Neural crest cell (in vitro differentiated cells): ENCODE measurements around the gene CILP2. TPM values are rescaled to one million over a fixed set of nuclear protein-coding genes. Genes with fewer than 3 reads are reported as not detected.
A peak's percentile ranks its signal among the peaks of the same experiment; 100 is the strongest.

Experiments
- DNase-seq: peaks from one replicate; pipeline ENCODE4 v3.0.0; 2021; ENCODE audit warnings: low read depth, mixed read lengths, low spot score
- H3K27ac Mint-ChIP-seq: one replicate; pipeline ENCODE4 v1.8.0; 2021; ENCODE audit warnings: mild to moderate bottlenecking, mixed read lengths; ENCODE audit not compliant: unreplicated experiment
- H3K27me3 Mint-ChIP-seq: 2 replicates; pipeline ENCODE4 v1.8.0; 2021; ENCODE audit warnings: low read depth, mild to moderate bottlenecking, mixed read lengths
- H3K36me3 Mint-ChIP-seq: 2 replicates; pipeline ENCODE4 v1.8.0; 2021; ENCODE audit warnings: low read depth, mild to moderate bottlenecking, mixed read lengths
- H3K4me1 Mint-ChIP-seq: 2 replicates; pipeline ENCODE4 v1.8.0; 2021; ENCODE audit warnings: mixed read lengths
- H3K4me3 Mint-ChIP-seq: one replicate; pipeline ENCODE4 v1.8.0; 2021; ENCODE audit warnings: mild to moderate bottlenecking, mixed read lengths
- H3K9me3 Mint-ChIP-seq: 2 replicates; pipeline ENCODE4 v1.8.0; 2021; ENCODE audit warnings: mixed read lengths
- total RNA-seq: library from RNA; stranded (reverse); gene quantifications from 2 replicates; pipeline ENCODE4 v1.2.1, GENCODE V29; 2021
- TF ChIP-seq, protein P1 (sequence below): fragments of 200-600 bp; sonication (generic); conservative IDR thresholded peaks from 2 replicates; pipeline ENCODE4 v1.5.0; 2021; ENCODE audit warnings: antibody characterized with exemption, mild to moderate bottlenecking

CILP2 gene
- total RNA-seq, 1 donor from 2014 or later, result 2.7 TPM

DNA sequence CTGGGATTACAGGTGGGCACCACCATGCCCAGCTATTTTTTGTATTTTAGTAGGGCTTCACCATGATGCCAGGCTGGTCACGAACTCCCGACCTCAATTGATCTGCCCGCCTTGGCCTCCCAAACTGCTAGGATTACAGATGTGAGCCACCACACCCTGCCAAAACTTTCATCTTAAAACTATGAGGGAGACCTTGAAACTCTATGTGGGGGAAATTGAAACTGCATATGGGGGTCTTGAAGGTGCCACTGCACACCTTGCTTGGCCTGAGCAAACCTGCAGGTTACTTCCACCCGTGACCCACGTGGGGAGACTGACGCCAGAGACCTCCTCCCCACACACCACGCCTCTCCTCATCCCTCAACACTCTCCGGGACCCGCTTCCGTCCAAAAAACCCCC, 15.6 kb downstream of the CILP2 start:
- no peak overlapping the region for H3K4me3 Mint-ChIP-seq
- H3K36me3 Mint-ChIP-seq, result no peaks in the 10 kb centered on the region
- H3K9me3 Mint-ChIP-seq, result no peaks in the 10 kb centered on the region
- H3K27me3 Mint-ChIP-seq, result no peaks in the 10 kb centered on the region
- TF ChIP-seq, protein P1, sequence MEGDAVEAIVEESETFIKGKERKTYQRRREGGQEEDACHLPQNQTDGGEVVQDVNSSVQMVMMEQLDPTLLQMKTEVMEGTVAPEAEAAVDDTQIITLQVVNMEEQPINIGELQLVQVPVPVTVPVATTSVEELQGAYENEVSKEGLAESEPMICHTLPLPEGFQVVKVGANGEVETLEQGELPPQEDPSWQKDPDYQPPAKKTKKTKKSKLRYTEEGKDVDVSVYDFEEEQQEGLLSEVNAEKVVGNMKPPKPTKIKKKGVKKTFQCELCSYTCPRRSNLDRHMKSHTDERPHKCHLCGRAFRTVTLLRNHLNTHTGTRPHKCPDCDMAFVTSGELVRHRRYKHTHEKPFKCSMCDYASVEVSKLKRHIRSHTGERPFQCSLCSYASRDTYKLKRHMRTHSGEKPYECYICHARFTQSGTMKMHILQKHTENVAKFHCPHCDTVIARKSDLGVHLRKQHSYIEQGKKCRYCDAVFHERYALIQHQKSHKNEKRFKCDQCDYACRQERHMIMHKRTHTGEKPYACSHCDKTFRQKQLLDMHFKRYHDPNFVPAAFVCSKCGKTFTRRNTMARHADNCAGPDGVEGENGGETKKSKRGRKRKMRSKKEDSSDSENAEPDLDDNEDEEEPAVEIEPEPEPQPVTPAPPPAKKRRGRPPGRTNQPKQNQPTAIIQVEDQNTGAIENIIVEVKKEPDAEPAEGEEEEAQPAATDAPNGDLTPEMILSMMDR, result no peak
- H3K4me1 Mint-ChIP-seq, result peaks cover 4% of the 10 kb centered on the region
- no peak overlapping the region for H3K27ac Mint-ChIP-seq
- no peak for DNase-seq

DNA sequence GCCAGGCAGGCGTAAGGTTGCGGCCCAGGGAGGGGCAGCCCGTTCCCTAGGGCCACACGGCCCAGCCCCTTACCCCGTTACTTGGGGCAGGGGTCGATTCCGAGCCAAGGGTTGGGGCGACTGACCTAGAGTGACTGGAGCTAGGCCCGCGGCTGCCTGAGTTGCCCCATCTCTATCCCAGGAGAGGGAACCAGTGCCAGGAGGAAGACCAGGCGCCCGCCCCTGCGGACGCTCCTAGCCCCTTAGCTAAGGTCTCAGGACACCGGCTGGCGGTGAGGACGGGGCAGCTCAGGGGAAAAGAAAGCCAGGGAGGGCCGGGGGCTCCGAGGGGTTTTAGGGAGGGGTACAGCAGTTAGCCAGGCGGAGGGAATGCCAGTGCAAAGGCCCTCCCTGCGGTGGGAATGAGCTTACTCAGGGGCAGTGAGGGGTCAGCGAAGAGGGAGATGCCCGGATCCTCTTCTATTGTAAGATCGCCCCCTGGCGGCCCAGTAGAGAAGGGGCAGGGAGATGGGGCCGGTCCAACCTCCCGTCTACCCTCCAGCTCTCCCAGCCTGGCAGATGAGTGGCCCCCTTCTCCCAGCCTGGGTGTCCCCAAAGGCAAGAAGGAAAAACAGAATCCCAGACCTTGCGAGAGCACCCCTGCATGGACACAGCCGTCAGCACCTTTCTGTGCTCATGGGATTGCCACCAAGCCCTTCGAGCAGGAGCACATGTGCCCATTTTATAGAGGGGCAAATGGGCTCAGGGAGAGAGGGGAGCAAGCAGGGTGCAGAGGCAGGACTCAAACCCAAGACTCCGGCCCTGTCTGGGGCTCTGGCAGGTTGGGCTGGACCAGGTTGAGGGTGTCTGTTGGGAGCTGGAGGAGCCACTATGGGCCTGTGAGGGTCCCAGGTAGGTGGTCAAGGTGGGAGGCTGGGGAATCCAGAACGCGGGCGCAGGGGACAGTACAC, 16.3 kb downstream of the CILP2 start:
- Mint-ChIP-seq H3K4me1 (no peaks in the 10 kb centered on the region), H3K27ac (no peak overlapping the region), H3K36me3 (no peaks in the 10 kb centered on the region), H3K4me3 (no peak overlapping the region), H3K9me3 (no peaks in the 10 kb centered on the region), H3K27me3 (no peaks in the 10 kb centered on the region)
- DNase-seq, result peak; percentile 70
- TF ChIP-seq, protein P1, result peak; percentile 75

DNA sequence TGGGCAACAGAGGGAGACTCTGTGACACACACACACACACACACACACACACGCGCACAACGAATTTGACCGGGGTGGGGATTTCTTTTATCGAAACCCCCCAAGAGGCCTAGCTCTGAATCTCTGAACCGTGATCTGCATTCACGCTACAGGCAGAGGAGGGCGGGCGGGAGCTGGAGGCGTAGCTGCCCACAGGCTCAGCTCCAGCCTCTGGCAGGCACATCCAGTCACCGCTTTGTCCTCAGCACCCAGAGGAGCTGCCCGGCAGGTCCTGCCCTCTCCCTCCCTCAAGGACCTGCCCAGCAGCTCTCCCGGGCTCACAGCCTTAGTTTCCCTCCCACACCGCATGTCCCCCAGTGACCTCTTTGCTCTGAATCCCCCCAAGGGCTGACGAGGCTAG, 20.0 kb downstream of the CILP2 start:
- no peak overlapping the region for H3K4me3 Mint-ChIP-seq
- no peak overlapping the region for H3K27ac Mint-ChIP-seq
- H3K36me3 Mint-ChIP-seq, result no peaks in the 10 kb centered on the region
- TF ChIP-seq, protein P1, result no peak
- no peak for DNase-seq
- H3K9me3 Mint-ChIP-seq, result no peaks in the 10 kb centered on the region
- no peaks in the 10 kb centered on the region for H3K4me1 Mint-ChIP-seq
- H3K27me3 Mint-ChIP-seq, result no peaks in the 10 kb centered on the region

DNA sequence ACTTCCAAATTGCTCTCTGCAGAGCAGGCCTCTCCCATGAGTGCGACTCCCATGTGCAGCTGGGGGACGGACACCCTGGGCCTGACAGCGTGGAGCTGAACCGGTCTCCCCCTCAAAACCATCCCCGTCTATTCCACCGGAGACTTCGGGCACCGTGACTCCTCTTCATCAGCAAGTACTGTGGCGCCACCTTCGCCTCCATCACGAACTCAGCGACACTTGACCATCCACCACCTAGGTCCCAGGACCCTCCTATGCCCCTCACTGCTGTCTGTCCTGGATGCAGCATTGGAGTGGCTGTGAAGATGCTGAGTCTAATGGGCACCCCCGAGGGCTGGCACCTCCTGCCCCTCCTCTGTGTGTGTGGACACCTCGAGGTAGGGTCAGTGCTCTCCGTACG, 20.6 kb downstream of the CILP2 start:
- Mint-ChIP-seq H3K9me3 (no peaks in the 10 kb centered on the region), H3K4me1 (no peaks in the 10 kb centered on the region), H3K4me3 (no peak overlapping the region), H3K27ac (peak overlapping the region; percentile 73), H3K27me3 (no peaks in the 10 kb centered on the region), H3K36me3 (no peaks in the 10 kb centered on the region)
- TF ChIP-seq, protein P1, result no peak
- no peak for DNase-seq

DNA sequence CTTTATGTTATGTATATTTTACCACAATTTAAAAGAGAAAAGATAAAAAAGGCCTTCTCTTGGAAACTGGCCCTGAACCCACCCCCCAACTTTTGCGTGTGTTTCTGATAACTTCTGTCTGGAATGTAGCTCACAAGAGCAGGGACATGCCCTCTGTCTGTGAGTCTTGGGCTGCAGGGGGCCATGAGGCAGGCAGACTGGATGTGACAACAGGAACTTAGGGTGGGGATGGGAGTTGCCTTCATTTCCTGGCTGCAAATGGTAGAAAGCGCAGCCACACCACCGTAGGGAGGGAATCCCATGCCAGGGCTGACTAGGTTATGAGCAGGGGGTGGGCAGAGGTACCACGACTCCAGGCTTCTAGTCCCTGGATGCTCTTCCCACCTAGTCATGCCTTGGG, 21.9 kb downstream of the CILP2 start:
- H3K9me3 Mint-ChIP-seq, result no peaks in the 10 kb centered on the region
- H3K4me3 Mint-ChIP-seq, result no peak overlapping the region
- TF ChIP-seq, protein P1, result no peak
- H3K27me3 Mint-ChIP-seq, result no peaks in the 10 kb centered on the region
- DNase-seq, result no peak
- peaks cover 3% of the 10 kb centered on the region for H3K36me3 Mint-ChIP-seq
- no peak overlapping the region for H3K27ac Mint-ChIP-seq
- no peaks in the 10 kb centered on the region for H3K4me1 Mint-ChIP-seq
